HG02884 (cell line): ENCODE measurements around the gene TRIM14.
"Not testable (repeated sequence)": the region's sequence is repeated elsewhere in the genome, so short reads cannot be mapped to it uniquely, and the experiment has no call there.

Source experiments
- ATAC-seq: cut with Tn5 transposase; IDR thresholded peaks from one replicate; pipeline ENCODE4 v1.9.1; 2021; ENCODE audit warnings: mild to moderate bottlenecking, moderate library complexity; ENCODE audit not compliant: unreplicated experiment

TRIM14 gene

GRCh38 chr9:98108531-98109031 lies 10.4 kb downstream of the TRIM14 start:
- peak; percentile 67 for ATAC-seq

- no peak for ATAC-seq
Observed at GRCh38 chr9:98107926-98108325, 11.1 kb downstream of the TRIM14 start.

GRCh38 chr9:98105006-98105405 lies 14.0 kb downstream of the TRIM14 start:
- ATAC-seq: no peak

DNA sequence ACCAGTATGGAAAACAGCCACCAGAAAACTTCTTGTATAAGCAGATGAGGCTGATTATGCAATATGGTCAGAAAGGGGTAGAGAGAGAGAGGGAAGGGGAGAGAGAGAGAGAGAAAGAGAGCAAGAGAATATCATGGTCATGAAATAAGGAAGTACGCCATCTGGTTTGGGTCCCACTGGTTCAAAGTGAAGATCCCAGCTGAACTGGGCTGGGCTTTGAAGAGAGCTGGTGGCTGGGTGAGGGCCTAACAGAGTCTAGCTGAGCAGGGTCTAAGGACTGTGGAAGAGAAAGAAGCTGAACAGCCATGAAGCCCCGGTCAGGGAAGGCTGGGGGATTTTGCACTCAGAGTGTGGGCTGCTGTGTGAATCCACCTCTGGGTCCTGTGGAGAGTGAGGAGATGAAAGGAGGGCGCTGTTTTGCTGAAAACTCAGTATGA lies 14.6 kb downstream of the TRIM14 start:
- no peak for ATAC-seq

DNA sequence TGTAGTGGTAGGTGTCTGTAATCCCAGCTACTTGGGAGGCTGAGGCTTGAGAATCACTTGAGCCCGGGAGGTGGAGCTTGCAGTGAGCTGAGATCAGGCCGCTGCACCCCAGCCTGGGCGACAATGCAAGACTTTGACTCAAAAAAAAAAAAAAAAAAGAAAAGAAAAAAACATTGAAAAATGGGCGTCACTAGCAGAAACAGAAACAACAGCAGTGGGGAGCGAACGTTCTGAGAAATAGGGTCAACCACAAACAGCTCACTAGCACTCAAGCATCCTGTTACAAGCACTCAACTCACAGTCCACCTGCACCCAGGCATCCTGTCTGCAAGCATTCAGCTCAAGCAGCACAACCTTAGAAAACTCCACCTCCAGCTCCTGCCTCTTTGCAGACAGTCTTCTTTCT lies 17.2 kb downstream of the TRIM14 start:
- ATAC-seq: peak; percentile 96

DNA sequence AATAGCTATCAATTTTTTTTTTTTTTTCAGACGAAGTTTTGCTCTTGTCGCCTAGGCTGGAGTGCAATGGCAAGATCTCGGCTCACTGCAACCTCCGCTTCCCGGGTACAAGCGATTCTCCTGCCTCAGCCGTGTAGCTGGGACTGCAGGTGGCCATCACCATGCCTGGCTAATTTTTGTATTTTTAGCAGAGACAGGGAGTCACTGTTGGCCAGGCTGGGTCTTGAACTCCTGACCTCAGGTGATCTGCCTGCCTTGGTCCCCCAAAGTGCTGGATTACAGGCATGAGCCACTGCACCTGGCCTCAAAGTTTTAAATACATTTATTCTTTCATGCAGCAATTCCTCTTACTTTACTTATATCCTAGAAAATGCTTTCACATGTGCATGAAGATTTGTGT lies 17.6 kb downstream of the TRIM14 start:
- ATAC-seq: no peak

DNA sequence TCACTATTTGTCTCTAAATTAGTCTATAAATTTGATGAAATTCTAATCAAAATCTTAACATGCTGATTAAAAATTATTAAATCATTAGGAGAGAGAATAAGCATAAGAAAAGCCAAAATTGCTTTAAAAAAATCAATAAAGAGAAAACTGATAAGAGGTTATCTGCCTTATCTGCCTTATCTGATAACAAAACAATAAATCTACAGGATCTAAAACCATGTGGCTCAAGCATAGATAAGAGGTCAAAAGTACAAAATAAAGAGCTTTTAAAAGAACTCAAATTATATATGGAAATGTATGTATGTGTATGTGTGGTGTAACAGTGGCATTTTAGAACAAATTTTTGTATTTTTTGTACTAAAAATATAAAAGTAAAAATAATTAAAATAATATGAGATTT lies 18.6 kb downstream of the TRIM14 start:
- ATAC-seq: no peak

- no peak for ATAC-seq
Observed at GRCh38 chr9:98099898-98100297, 19.1 kb downstream of the TRIM14 start.

- no peak for ATAC-seq
Observed at GRCh38 chr9:98099346-98099745, 19.7 kb downstream of the TRIM14 start.

- ATAC-seq: no peak
Observed at GRCh38 chr9:98097836-98098235, 21.2 kb downstream of the TRIM14 start.

DNA sequence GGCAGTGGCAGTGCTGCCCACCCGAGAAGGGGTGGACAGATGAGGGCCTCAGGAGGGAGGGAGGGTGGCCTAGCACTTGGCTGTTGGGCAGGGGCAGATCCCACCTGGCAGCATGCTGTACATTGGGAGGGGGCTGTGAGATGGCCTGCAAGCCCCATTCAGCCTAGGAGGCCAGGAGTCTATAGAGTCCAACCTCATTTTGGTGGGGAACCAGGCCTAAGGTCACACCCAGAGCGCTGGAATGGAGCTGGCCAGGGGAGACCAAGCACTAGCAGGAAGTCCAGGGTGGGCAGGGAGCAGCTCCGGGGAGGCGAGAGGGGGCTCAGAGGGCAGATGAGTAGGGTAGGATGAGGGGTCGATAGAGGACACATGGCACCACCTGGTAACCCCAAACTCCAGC lies 22.9 kb downstream of the TRIM14 start:
- no peak for ATAC-seq

- no peak for ATAC-seq
Observed at GRCh38 chr9:98095401-98095800, 23.6 kb downstream of the TRIM14 start.

DNA sequence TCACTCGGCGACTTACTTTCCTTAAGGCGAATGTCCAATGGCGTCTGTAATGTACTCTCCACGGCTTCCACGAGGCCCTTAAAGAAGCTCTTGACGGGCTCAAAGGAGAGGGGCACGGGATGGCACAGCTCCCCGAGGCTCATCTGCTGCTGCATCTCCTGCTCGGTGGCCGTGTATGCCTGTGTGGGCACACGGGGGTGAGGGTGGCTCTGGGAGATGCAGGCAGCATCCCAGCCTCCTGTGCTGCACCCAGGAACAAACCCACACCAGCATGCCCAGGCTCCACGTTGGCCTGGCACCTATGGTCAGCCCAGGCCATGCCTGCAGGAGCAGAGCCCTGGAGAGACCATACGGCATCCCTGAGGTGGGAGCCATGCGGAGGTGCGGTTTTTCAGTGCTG lies 24.2 kb downstream of the TRIM14 start:
- ATAC-seq: no peak

- ATAC-seq: no peak
Observed at GRCh38 chr9:98094316-98094715, 24.7 kb downstream of the TRIM14 start.

GRCh38 chr9:98092613-98092931 lies 26.4 kb downstream of the TRIM14 start:
- ATAC-seq: no peak

GRCh38 chr9:98091735-98092612 lies 27.0 kb downstream of the TRIM14 start:
- ATAC-seq: no peak

- not testable (repeated sequence) for ATAC-seq
Observed at GRCh38 chr9:98090674-98091073, 28.3 kb downstream of the TRIM14 start.

- no peak for ATAC-seq
Observed at GRCh38 chr9:98087420-98088354, 31.3 kb downstream of the TRIM14 start.

DNA sequence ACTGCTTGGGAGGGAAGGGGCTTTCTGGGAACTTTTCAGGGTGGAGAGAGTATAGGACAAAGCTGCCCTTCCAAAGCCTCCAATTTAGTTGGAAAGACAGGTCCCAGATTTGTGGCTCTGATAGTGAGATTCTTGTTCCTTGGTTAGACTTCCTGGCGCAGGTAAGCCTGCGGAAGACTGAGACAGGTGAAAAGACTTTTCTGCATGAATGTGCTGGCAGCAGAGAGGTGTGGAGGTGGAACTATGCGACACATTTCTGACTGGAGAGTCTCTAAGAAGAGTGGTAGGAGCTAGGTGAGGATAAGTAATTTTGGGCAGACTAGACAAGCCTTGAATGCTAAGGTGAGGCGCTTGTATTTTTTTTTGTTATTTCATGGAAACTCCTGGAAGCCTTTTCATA lies 32.6 kb downstream of the TRIM14 start:
- no peak for ATAC-seq

- ATAC-seq: no peak
Observed at GRCh38 chr9:98085944-98086343, 33.1 kb downstream of the TRIM14 start.

DNA sequence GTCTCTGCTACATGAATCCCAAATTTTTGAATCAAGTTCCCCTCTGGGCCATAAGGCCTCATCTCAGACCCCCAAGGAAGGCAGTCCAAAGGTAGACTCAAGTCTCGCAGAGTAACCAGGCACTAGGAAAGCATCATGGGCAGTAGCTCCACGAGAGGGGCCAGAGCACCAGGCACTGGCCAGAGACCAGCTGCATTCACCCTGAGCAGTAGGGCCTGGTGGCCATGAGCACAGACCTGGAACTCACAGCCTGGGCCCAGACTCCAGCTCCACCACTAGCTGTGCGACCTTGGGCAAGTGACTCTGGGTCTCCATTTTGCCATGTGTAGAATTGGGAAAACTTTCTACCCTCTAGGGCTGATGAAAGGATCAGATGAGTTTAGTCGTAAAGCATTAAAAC lies 34.0 kb downstream of the TRIM14 start:
- no peak for ATAC-seq

DNA sequence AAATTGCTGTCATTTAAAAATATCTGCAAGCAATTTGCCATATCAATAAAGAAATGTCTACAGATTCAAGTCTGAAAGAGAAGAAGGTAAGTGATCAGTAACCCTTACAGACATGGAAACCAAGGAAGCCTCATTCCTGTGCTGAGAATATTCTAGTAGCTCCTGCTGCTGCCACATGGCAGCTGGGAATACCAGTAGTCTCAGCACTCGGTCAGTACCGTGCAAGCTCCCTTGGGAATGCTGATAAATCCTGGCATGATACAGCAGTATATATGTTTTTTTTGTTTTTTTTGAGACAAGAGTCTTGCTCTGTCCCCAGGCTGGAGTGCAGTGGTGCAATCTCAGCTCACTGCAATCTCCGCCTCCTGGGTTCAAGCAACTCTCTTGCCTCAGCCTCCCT lies 34.6 kb downstream of the TRIM14 start:
- ATAC-seq: no peak
